Measurements from ENCODE around the gene PTCH1. TPM values are rescaled to one million over a fixed set of nuclear protein-coding genes. Genes with fewer than 3 reads are reported as not detected.

PTCH1 gene
- total and polyA plus RNA-seq, 4 donors, result 1.2 to 5.0 (median 2.1) TPM

- TF ChIP-seq ZBTB33 (IDR thresholded peaks at IDR 0.05) (no peak), TAF1 (conservative IDR thresholded peaks at IDR 0.05) (no peak)
These were observed 22.1 kb downstream of the PTCH1 start (continued) for GRCh38 chr9:95494416-95495371.

- Histone ChIP-seq H3K4me3 (ENCODE audit: low read depth in 1 of 3, low read length in 3 of 3) (no peak overlapping the region), H3K27ac (ENCODE audit: low read depth in 1 of 2, low read length in 2 of 2) (no peak overlapping the region), H3K36me3 (ENCODE audit: control insufficient read depth in 4 of 4, insufficient read depth in 3 of 4, low read depth in 1 of 4, low read length in 3 of 4) (peaks cover 0 to 1% (median 0%) of the 10 kb centered on the region in 4 donors), H3K4me1 (ENCODE audit: control insufficient read depth in 4 of 4, insufficient read depth in 4 of 4, low read length in 3 of 4) (no peaks in the 10 kb centered on the region), H3K27me3 (ENCODE audit: control insufficient read depth in 4 of 4, insufficient read depth in 4 of 4, low read length in 3 of 4) (no peaks in the 10 kb centered on the region), H3K9me3 (ENCODE audit: control insufficient read depth in 4 of 4, low read length in 3 of 4) (no peaks in the 10 kb centered on the region), H3K9ac (ENCODE audit: low read depth in 1 of 2, low read length in 2 of 2) (no peak overlapping the region)
- no peak for DNase-seq (ENCODE audit: low spot score)
- TF ChIP-seq FOXA2 (IDR thresholded peaks at IDR 0.05) (no peak), RXRA (IDR thresholded peaks at IDR 0.05) (no peak), SP1 (IDR thresholded peaks at IDR 0.05) (no peak), MAX (IDR thresholded peaks at IDR 0.05) (no peak), JUND (IDR thresholded peaks at IDR 0.05) (no peak), ATF3 (IDR thresholded peaks at IDR 0.05) (no peak)
- WGBS, result 97% methylated on average over 26 of the region's 26 CpGs
These were observed 22.8 kb downstream of the PTCH1 start for GRCh38 chr9:95494022-95494415.

GRCh38 chr9:95493402-95493801 is 23.4 kb downstream of the PTCH1 start:
- no peaks in the 10 kb centered on the region for H3K9me3 ChIP-seq (ENCODE audit: control insufficient read depth in 4 of 4, low read length in 3 of 4)
- H3K4me3 ChIP-seq (ENCODE audit: low read depth in 1 of 3, low read length in 3 of 3), result no peak overlapping the region
- TF ChIP-seq RAD21 (IDR thresholded peaks at IDR 0.05) (no peak), ATF3 (IDR thresholded peaks at IDR 0.05) (no peak), ZBTB33 (IDR thresholded peaks at IDR 0.05) (no peak), HNF4A (conservative IDR thresholded peaks at IDR 0.05) (no peak), FOXA1 (IDR thresholded peaks at IDR 0.05) (no peak), JUND (IDR thresholded peaks at IDR 0.05) (no peak), RXRA (IDR thresholded peaks at IDR 0.05) (no peak), FOXA2 (IDR thresholded peaks at IDR 0.05) (no peak), YY1 (IDR thresholded peaks at IDR 0.05) (no peak)
- DNase-seq (ENCODE audit: low spot score), result no peak
- H3K36me3 ChIP-seq (ENCODE audit: control insufficient read depth in 4 of 4, insufficient read depth in 3 of 4, low read depth in 1 of 4, low read length in 3 of 4), result peaks cover 0 to 1% (median 0%) of the 10 kb centered on the region in 4 donors
- no peak overlapping the region for H3K9ac ChIP-seq (ENCODE audit: low read depth in 1 of 2, low read length in 2 of 2)
- WGBS, result 94% methylated on average over 5 of the region's 5 CpGs
- no peaks in the 10 kb centered on the region for H3K27me3 ChIP-seq (ENCODE audit: control insufficient read depth in 4 of 4, insufficient read depth in 4 of 4, low read length in 3 of 4)
- no peaks in the 10 kb centered on the region for H3K4me1 ChIP-seq (ENCODE audit: control insufficient read depth in 4 of 4, insufficient read depth in 4 of 4, low read length in 3 of 4)
- no peak overlapping the region for H3K27ac ChIP-seq (ENCODE audit: low read depth in 1 of 2, low read length in 2 of 2)
